NK-92 treated with Interleukin-12 subunit alpha and Interleukin-12 subunit beta, amount 100 ng/mL, for 24 hours (cell line): Measurements from ENCODE around the gene ATG4A.

Experiments
- DNase-seq: peaks from one replicate; lab custom pipeline; 2025; lab: John Stamatoyannopoulos, UW

Gene ATG4A

GRCh38 chrX:108169768-108170167, 78.2 kb downstream of the ATG4A start:
- no peak for DNase-seq

DNA sequence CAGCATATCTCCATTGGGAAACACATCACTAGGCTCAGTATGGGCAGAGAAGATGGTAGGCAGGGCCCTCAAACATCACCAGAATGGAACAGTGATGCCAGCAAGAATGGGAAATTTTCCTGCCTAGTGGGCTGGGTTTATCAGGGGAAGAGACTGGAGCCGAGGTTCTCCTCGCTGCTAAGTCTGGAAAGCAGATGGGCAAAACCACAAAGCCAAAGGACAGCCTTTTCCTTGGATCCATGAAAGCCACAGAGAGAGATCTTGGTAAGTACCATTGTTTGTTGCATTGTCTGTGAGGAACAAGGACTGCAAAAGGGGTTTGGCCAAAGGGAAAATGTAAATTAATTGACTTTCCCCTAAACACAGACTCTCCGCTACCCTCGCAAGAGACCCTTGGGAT, 80.1 kb downstream of the ATG4A start:
- DNase-seq, result no peak

DNA sequence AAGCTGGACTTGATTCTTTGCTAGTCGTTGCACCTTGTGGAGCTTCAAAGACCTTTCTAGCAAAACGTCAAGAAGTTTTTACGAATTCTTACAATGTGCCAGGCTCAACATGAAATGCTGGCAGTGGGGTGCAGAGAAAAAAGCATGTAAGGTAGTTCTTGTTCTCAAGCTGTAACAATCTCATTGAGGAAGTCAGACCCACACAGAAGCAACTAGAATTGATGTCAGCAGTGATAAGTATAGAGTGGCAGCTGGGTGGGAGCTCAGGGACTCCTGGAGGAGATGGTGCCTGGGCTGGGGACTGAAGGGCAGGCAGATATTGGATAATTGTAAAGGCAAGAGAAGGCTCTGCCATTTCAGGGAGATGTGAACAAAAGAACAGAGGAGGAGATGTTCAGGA, 82.3 kb downstream of the ATG4A start:
- DNase-seq, result no peak

DNA sequence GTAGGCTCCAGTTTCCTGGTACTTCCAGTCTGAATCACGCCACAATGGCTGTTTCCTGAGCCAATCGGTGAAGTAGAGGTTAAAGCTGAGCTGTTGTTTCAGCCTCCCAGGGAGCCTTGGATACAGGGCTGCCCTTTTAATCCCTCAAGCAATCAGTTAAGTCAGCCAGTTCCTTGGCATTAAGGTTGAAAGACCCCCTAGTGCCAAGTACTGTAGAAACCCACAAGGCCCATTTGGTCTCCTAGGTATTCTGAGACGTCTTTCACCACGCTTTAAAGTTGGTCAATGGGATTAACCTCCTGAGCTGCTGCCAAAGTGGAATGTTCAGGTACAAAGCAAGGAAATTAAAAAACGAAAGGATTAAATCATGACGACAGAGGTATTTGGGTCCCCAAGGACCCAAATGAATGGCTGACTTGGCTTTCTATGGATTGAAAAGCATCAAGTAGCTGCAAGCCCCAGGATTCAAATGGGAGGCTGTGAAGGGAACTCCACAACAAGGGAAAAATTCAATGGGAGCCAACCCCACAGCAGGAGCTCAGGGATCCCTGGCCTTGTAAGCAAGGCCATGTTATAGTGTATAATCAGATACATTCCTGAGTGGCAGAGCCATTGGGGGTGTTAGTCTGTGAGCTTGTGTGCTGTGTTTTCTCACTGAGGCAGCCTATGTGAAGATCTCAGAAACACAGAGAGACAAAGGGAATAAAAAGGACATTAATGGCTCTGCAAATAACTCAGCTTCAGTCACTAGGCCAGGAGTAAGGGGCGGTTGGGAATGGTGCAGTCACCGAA, 86.0 kb downstream of the ATG4A start:
- DNase-seq, result no peak

DNA sequence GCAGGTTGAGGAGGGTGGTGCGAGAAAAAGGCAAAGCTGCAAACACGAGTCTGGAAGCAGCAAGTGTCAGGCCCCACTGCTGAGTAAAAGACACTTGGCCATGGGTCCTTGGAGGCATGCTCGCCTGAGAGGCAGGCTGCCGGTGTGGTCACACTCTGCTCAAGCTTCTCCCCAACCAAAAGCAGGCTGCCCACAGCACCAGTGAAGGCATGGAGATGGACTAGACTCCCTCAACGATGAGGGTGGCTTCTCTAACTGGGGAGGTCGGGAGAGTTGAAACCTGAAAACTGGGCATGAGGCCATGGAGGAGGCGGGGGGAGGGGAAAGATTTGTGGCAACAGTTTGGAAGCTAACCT, 86.5 kb downstream of the ATG4A start:
- DNase-seq, result no peak

GRCh38 chrX:108186811-108187210, 95.2 kb downstream of the ATG4A start:
- DNase-seq, result no peak

- no peak for DNase-seq
These were observed 106.8 kb downstream of the ATG4A start for GRCh38 chrX:108198420-108198819.

DNA sequence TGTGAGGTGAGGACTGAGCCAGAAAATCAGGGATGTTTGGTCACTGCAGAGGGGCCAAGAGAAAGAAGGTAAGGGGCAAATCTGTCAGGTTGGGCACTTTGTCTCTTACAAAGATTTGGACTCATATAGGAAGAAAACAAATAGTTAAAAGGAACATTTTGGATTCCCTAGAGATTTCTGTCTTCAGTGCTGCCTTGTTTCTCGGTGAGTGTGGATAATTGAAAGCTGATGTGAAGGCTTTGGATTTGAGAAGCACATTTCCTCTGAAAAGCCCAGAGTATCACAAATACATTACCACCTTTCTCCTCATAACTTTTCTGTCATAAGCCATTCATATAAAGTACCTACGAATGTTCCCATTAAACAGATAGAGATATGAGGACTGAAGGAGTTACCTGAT, 107.5 kb downstream of the ATG4A start:
- no peak for DNase-seq

DNA sequence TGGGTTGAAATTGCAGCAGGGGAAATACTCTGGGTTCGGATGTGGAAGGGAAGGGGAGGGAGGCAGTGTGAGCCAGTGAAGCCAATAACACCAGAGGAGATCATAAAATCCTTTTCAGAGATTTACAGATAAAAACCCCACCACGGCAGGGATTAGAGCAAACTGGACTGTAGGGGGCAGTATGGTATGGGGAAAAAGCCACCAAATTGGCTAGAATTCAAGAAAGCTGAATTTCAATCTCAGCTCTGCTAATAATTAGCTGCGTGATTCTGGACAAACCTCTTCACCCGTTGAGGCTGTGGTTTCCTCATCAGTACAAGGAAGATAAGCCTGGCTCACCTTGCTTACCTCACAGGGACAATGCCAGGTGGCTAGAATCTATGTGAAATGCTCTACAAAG, 108.1 kb downstream of the ATG4A start:
- DNase-seq, result no peak

DNA sequence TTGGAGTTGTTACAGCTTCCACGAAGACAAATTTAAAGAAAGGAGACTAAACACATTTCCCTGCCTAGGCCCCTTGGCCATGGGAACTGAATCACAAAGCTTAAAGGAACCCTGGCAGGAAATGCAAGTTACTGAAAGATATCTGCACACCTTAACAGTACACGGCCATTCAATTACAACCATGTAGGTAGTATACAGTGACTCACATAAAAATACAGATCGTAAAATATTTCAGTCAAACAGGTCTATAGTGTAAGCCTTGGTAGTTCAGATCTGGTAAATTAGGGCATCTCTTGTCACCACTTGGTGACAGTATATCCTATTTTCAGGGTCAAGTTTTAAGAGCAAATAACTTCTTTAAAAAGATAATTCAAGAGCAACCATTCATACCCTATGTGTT, 112.0 kb downstream of the ATG4A start:
- no peak for DNase-seq
